Measurements from ENCODE around the gene CHMP4A.
"Not testable (repeated sequence)": the region's sequence is repeated elsewhere in the genome, so short reads cannot be mapped to it uniquely, and the experiment has no call there.

The CHMP4A gene

DNA sequence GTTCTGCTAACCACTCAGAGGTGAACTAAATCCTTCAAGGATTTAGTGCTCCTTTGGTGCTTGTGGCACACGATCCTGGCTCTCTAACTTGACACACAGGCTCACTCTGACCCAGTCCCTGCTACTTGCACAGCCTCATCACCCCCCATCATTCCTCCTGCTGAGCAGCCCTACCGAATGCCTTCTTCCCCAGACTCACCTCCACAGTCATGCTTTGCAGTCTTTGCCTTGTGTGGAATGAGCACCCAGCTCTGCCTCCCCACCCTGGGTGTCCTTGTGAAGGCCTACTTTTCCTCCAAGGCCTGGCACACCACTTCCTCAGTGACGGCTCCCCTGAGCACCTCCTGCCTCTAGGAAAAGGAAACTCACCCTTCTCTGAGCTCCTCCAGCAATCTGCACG is 37.1 kb upstream of the CHMP4A start:
- Histone ChIP-seq H3K27ac (peak overlapping the region in 3 of 11 experiments; percentile 4 to 25 (median 9); a peak in 2 of 22 replicates), H3K4me1 (peaks cover 9 to 35% (median 25%) of the 10 kb centered on the region in 10 experiments), H3K9ac (peak overlapping the region in 3 of 11 experiments; percentile 4 to 5 (median 5); a peak in 2 of 22 replicates), H3K27me3 (no peaks in the 10 kb centered on the region), H4K20me1 (no peaks in the 10 kb centered on the region), H3K36me3 (peaks cover 0 to 44% (median 26%) of the 10 kb centered on the region in 11 experiments; a peak in 13 of 22 replicates), H3K4me3 (no peak overlapping the region), H3K4me2 (peak overlapping the region; percentile 11 to 62 (median 46); a peak in 20 of 22 replicates), H3K9me3 (replicated peaks in 1 of 11) (no peaks in the 10 kb centered on the region)
- no peak for TF ChIP-seq Cebpa-rat (IDR thresholded peaks at IDR 0.05)

- Histone ChIP-seq H3K4me3 (no peak overlapping the region), H3K9me3 (replicated peaks in 1 of 11) (no peaks in the 10 kb centered on the region), H3K9ac (no peak overlapping the region), H3K4me2 (peak overlapping the region in 1 of 11 experiments; percentile 57; a peak in 1 of 22 replicates), H3K27me3 (no peaks in the 10 kb centered on the region), H3K27ac (no peak overlapping the region), H4K20me1 (no peaks in the 10 kb centered on the region), H3K4me1 (peaks cover 9 to 44% (median 25%) of the 10 kb centered on the region in 10 experiments), H3K36me3 (peaks cover 0 to 35% (median 17%) of the 10 kb centered on the region in 11 experiments; a peak in 11 of 22 replicates)
- no peak for TF ChIP-seq Cebpa-rat (IDR thresholded peaks at IDR 0.05)
Measured at GRCh38 chr14:24249230-24250021, 36.1 kb upstream of the CHMP4A start.

GRCh38 chr14:24247422-24247821 is 34.1 kb upstream of the CHMP4A start:
- H3K4me2 ChIP-seq: peak overlapping the region in 8 of 11 experiments; percentile 20 to 80 (median 56); a peak in 14 of 22 replicates
- TF ChIP-seq Cebpa-rat (IDR thresholded peaks at IDR 0.05): no peak
- H3K27ac ChIP-seq: peak overlapping the region in 3 of 11 experiments; percentile 28 to 58 (median 53); a peak in 4 of 22 replicates

DNA sequence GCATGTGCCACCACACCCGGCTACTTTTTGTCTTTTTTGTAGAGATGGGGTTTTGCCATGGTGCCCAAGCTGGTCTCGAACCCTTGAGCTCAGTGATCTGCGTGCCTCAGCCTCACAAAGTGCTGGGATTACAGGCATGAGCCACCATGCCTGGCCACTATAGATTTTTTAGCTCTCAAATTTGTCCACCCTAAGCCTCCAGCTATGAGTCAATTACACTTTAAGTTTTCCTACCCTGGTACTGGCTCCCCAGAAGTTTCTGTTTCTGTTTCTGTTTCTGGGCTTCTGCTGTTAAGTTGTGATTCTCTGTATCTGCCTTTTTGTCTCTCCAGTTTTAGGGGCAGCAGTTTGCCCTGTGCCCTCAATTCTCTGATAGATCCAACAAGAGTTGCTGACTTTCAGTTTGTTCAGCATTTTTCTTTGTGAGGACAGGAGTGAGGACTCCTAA is 33.5 kb upstream of the CHMP4A start:
- peaks cover 18 to 52% (median 39%) of the 10 kb centered on the region in 10 experiments for H3K4me1 ChIP-seq
- peak overlapping the region; percentile 5 to 80 (median 51); a peak in 21 of 22 replicates for H3K4me2 ChIP-seq
- H3K27ac ChIP-seq: peak overlapping the region in 9 of 11 experiments; percentile 6 to 61 (median 47); a peak in 14 of 22 replicates
- no peak overlapping the region for H3K4me3 ChIP-seq
- no peak for TF ChIP-seq Cebpa-rat (IDR thresholded peaks at IDR 0.05)
- H3K9ac ChIP-seq: peak overlapping the region in 10 of 11 experiments; percentile 23 to 67 (median 46); a peak in 17 of 22 replicates
- H3K27me3 ChIP-seq: no peaks in the 10 kb centered on the region
- peaks cover 0 to 12% (median 0%) of the 10 kb centered on the region in 11 experiments; a peak in 4 of 22 replicates for H3K36me3 ChIP-seq
- H3K9me3 ChIP-seq (replicated peaks in 1 of 11): no peaks in the 10 kb centered on the region
- peaks cover 2 to 3% (median 3%) of the 10 kb centered on the region in 11 experiments; a peak in 19 of 22 replicates for H4K20me1 ChIP-seq

More at GRCh38 chr14:24247422-24247821, 34.1 kb upstream of the CHMP4A start:
- H3K36me3 ChIP-seq: peaks cover 0 to 15% (median 0%) of the 10 kb centered on the region in 11 experiments; a peak in 7 of 22 replicates
- peaks cover 18 to 55% (median 39%) of the 10 kb centered on the region in 10 experiments for H3K4me1 ChIP-seq
- H3K9ac ChIP-seq: 0 out of 22 replicates have a peak overlapping the region, but pooled peaks of 2 of the 11 experiments have one; percentile 49 to 53
- no peaks in the 10 kb centered on the region for H3K27me3 ChIP-seq
- H3K9me3 ChIP-seq (replicated peaks in 1 of 11): no peaks in the 10 kb centered on the region
- H4K20me1 ChIP-seq: no peaks in the 10 kb centered on the region
- H3K4me3 ChIP-seq: no peak overlapping the region

GRCh38 chr14:24245350-24245749 is 32.1 kb upstream of the CHMP4A start:
- peaks cover 15 to 18% (median 17%) of the 10 kb centered on the region in 11 experiments; a peak in 20 of 22 replicates for H4K20me1 ChIP-seq

GRCh38 chr14:24243336-24243836 is 30.1 kb upstream of the CHMP4A start:
- no peaks in the 10 kb centered on the region for H3K9me3 ChIP-seq (replicated peaks in 1 of 11)
- H3K4me3 ChIP-seq: peak overlapping the region; percentile 67 to 83 (median 74)
- H3K27ac ChIP-seq: peak overlapping the region; percentile 91 to 99 (median 97)
- TF ChIP-seq Cebpa-rat (IDR thresholded peaks at IDR 0.05): no peak
- peak overlapping the region; percentile 85 to 96 (median 93) for H3K9ac ChIP-seq
- H4K20me1 ChIP-seq: peaks cover 26 to 38% (median 36%) of the 10 kb centered on the region in 11 experiments; a peak in 20 of 22 replicates
- H3K4me2 ChIP-seq: peak overlapping the region; percentile 85 to 99 (median 94)
- peaks cover 41 to 66% (median 59%) of the 10 kb centered on the region in 10 experiments for H3K4me1 ChIP-seq
- no peaks in the 10 kb centered on the region for H3K27me3 ChIP-seq
- peaks cover 28 to 35% (median 29%) of the 10 kb centered on the region in 11 experiments for H3K36me3 ChIP-seq

More at GRCh38 chr14:24245350-24245749, 32.1 kb upstream of the CHMP4A start:
- Histone ChIP-seq H3K4me1 (peaks cover 28 to 51% (median 43%) of the 10 kb centered on the region in 10 experiments), H3K36me3 (peaks cover 8 to 24% (median 11%) of the 10 kb centered on the region in 11 experiments)
- not testable (repeated sequence) for H3K27me3 ChIP-seq; H3K9ac ChIP-seq; H3K4me2 ChIP-seq; H3K4me3 ChIP-seq; H3K27ac ChIP-seq; H3K9me3 ChIP-seq (replicated peaks in 1 of 11)

DNA sequence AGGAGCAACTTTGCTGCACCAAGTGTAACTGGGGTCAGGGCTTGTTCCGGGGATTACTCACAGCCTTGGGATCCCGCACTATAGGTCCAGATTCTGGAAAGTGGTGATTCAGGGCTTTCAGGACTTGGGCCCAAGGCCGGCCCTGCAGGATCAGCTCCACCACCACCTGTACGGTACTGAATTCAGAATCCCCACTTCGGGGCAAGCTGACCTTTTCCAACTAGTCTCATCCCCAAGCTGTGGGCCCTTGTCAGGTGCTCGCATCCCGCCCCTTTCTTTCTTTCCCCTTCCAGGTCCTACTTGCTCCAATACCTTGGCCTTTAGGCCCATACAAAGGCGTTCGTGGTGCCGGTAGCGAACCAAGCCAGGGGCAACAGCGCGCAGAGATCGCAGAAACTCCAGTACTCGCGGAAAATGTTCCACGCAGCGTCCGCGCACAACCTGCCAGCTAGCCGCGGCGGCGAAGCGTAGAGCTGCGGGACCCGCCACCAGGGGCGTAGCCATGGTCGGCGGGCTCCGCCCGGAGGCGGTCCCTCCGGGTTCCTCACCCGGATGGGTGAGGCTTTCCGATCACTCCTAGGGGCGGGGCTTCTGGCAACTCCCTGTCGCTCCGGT is 28.6 kb upstream of the CHMP4A start:
- peaks cover 41 to 70% (median 64%) of the 10 kb centered on the region in 10 experiments for H3K4me1 ChIP-seq
- H3K36me3 ChIP-seq: peaks cover 43 to 46% (median 43%) of the 10 kb centered on the region in 11 experiments
- peak overlapping the region; percentile 84 to 99 (median 94) for H3K4me2 ChIP-seq
- H4K20me1 ChIP-seq: peaks cover 26 to 51% (median 42%) of the 10 kb centered on the region in 11 experiments; a peak in 20 of 22 replicates
- peak overlapping the region; percentile 67 to 83 (median 74) for H3K4me3 ChIP-seq
- H3K9me3 ChIP-seq (replicated peaks in 1 of 11): no peaks in the 10 kb centered on the region
- peak overlapping the region; percentile 91 to 99 (median 97) for H3K27ac ChIP-seq
- TF ChIP-seq Cebpa-rat (IDR thresholded peaks at IDR 0.05): no peak
- peak overlapping the region; percentile 85 to 96 (median 93) for H3K9ac ChIP-seq
- H3K27me3 ChIP-seq: no peaks in the 10 kb centered on the region

All from BLaER1 treated with 17β-estradiol and CSF1 and Interleukin-3, amounts not matched to agents 10 nM and 100 nM (cell line).